MM.1S (cell line): Measurements from ENCODE around the gene LMBR1.
"Not testable (repeated sequence)": the region's sequence is repeated elsewhere in the genome, so short reads cannot be mapped to it uniquely, and the experiment has no call there.

ENCODE experiments used
- DNase-seq: peaks from one replicate; pipeline ENCODE4 v3.0.0-alpha.2; 2015
- H2AFZ ChIP-seq: fragments of 300-600 bp; sonication (generic); 2 replicates; pipeline ENCODE4 v1.6.0; 2016; ENCODE audit warnings: antibody characterized with exemption, low read length
- H3F3A ChIP-seq: fragments of 300-600 bp; sonication (generic); 2 replicates; pipeline ENCODE4 v1.6.1; 2016; ENCODE audit warnings: mild to moderate bottlenecking, antibody characterized with exemption, low read length, moderate library complexity, mixed read lengths; ENCODE audit not compliant: insufficient read depth
- H3K27ac ChIP-seq: fragments of 300-600 bp; sonication (generic); 2 replicates; pipeline ENCODE4 v1.5.1; 2016; ENCODE audit warnings: mild to moderate bottlenecking, low read length
- H3K27me3 ChIP-seq: fragments of 300-600 bp; sonication (generic); replicated peaks from 2 replicates; pipeline ENCODE4 v1.6.0; 2016; ENCODE audit warnings: low read length; ENCODE audit not compliant: insufficient read depth
- H3K36me3 ChIP-seq: fragments of 300-600 bp; sonication (generic); replicated peaks from 2 replicates; pipeline ENCODE4 v1.6.1; 2016; ENCODE audit warnings: mild to moderate bottlenecking, low read length, mixed read lengths; ENCODE audit not compliant: insufficient read depth
- H3K4me1 ChIP-seq: fragments of 300-600 bp; sonication (generic); 2 replicates; pipeline ENCODE4 v1.6.1; 2016; ENCODE audit warnings: low read length, mixed read lengths
- H3K4me2 ChIP-seq: fragments of 300-600 bp; sonication (generic); 2 replicates; pipeline ENCODE4 v1.6.0; 2016; ENCODE audit warnings: low read depth, low read length
- H3K4me3 ChIP-seq: fragments of 300-600 bp; sonication (generic); 2 replicates; pipeline ENCODE4 v1.5.1; 2016; ENCODE audit warnings: low read length, mixed read lengths
- H3K79me2 ChIP-seq: fragments of 300-600 bp; sonication (generic); 2 replicates; pipeline ENCODE4 v1.6.1; 2016; ENCODE audit warnings: mixed run types, low read length, mixed read lengths
- H3K9ac ChIP-seq: fragments of 300-600 bp; sonication (generic); 2 replicates; pipeline ENCODE4 v1.6.1; 2016; ENCODE audit warnings: low read length, mixed read lengths
- H3K9me2 ChIP-seq: fragments of 300-600 bp; sonication (generic); replicated peaks from 2 replicates; pipeline ENCODE4 v1.6.1; 2016; ENCODE audit warnings: mild to moderate bottlenecking, low read length, mixed read lengths; ENCODE audit not compliant: insufficient read depth
- H3K9me3 ChIP-seq: fragments of 300-600 bp; sonication (generic); replicated peaks from 2 replicates; pipeline ENCODE4 v1.6.1; 2016; ENCODE audit warnings: mild to moderate bottlenecking, low read length, mixed read lengths; ENCODE audit not compliant: insufficient read depth
- H4K20me1 ChIP-seq: fragments of 300-600 bp; sonication (generic); 2 replicates; pipeline ENCODE4 v1.6.1; 2016; ENCODE audit warnings: mild to moderate bottlenecking, low read length, moderate library complexity, mixed read lengths; ENCODE audit not compliant: insufficient read depth
- CTCF ChIP-seq: fragments of 300-600 bp; sonication (generic); IDR thresholded peaks from 2 replicates; pipeline ENCODE4 v1.5.1; 2016; ENCODE audit warnings: antibody characterized with exemption, low read length, mixed read lengths
- EZH2 ChIP-seq: fragments of 300-600 bp; sonication (generic); optimal IDR thresholded peaks from 2 replicates; pipeline ENCODE3; 2017; ENCODE audit warnings: low read depth, mild to moderate bottlenecking, antibody characterized with exemption, low read length, mixed read lengths
- EZH2phosphoT487 ChIP-seq: fragments of 300-600 bp; sonication (generic); IDR thresholded peaks from 2 replicates; pipeline ENCODE4 v1.6.1; 2018; ENCODE audit warnings: antibody characterized with exemption, low read length

The LMBR1 gene

DNA sequence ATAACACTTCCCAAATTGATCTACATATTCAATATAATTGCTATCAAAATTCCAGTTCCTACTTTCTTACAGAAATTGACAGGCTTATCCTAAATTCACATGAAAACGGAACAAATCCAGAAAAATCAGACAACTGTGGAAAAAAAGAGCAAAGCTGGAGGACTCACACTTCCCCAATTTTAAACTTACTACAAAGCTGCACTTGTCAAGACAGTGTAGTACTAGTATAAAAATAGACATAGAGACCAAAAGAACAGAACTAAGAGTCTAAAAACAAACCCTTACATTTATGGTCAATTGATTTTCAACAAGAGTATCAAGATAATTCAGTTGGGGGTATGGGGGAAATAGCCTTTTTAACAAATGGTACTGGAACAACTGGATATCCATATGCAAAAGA is 27.5 kb downstream of the LMBR1 start:
- H3K27ac ChIP-seq: no peak overlapping the region
- H3K27me3 ChIP-seq: no peaks in the 10 kb centered on the region
- no peaks in the 10 kb centered on the region for H4K20me1 ChIP-seq
- no peaks in the 10 kb centered on the region for H3F3A ChIP-seq
- no peak overlapping the region for H3K4me2 ChIP-seq
- TF ChIP-seq CTCF (no peak), EZH2phosphoT487 (no peak), EZH2 (no peak)
- no peaks in the 10 kb centered on the region for H3K9me3 ChIP-seq
- no peaks in the 10 kb centered on the region for H3K9me2 ChIP-seq
- no peaks in the 10 kb centered on the region for H3K4me1 ChIP-seq
- peaks cover 84% of the 10 kb centered on the region for H3K79me2 ChIP-seq
- H3K4me3 ChIP-seq: no peak overlapping the region
- no peak overlapping the region for H3K9ac ChIP-seq
- DNase-seq: no peak
- H2AFZ ChIP-seq: no peak overlapping the region
- H3K36me3 ChIP-seq: no peaks in the 10 kb centered on the region

DNA sequence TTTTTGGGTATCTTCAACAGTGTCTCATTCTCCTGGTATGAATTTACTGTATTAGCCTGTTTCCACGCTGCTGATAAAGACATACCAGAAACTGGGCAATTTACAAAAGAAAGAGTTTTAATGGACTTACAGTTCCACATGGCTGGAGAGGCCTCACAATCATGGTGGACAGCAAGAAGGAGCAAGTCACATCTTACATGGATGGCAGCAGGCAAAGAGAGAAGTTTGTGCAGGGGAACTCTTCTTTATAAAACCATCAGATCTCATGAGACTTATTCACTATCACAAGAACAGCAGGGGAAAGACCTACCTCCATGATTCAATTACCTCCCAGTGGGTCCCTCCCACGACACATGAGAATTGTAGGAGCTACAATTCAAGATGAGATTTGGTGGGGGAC is 31.0 kb downstream of the LMBR1 start:
- DNase-seq, H3K27me3 ChIP-seq, H3K9me3 ChIP-seq, H4K20me1 ChIP-seq, H3K36me3 ChIP-seq, H2AFZ ChIP-seq, H3K9ac ChIP-seq, H3K4me2 ChIP-seq, H3F3A ChIP-seq, H3K4me3 ChIP-seq, H3K27ac ChIP-seq, H3K9me2 ChIP-seq, H3K4me1 ChIP-seq: not testable (repeated sequence)
- H3K79me2 ChIP-seq: peaks cover 84% of the 10 kb centered on the region

DNA sequence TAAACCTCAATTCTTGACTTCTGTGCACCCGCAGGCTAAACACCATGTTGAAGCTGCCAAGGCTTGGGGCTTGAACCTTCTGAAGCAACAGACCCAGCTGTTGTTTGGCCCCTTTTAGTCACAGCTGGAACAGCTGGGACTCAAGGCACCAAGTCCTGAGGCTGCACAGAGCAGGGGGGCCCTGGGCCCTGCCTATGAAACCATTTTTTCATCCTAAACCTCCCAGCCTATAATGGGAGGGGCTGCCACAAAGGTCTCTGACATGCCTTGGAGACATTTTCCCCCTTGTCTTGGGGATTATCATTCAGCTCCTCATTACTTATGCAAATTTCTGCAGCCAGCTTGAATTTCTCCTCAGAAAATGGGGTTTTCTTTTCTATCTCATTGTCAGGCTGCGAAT is 31.8 kb downstream of the LMBR1 start:
- no peaks in the 10 kb centered on the region for H4K20me1 ChIP-seq
- no peaks in the 10 kb centered on the region for H3K9me2 ChIP-seq
- no peaks in the 10 kb centered on the region for H3F3A ChIP-seq
- no peaks in the 10 kb centered on the region for H3K27me3 ChIP-seq
- H2AFZ ChIP-seq: no peak overlapping the region
- no peak overlapping the region for H3K9ac ChIP-seq
- no peaks in the 10 kb centered on the region for H3K4me1 ChIP-seq
- H3K36me3 ChIP-seq: no peaks in the 10 kb centered on the region
- DNase-seq: no peak
- no peak overlapping the region for H3K4me2 ChIP-seq
- TF ChIP-seq EZH2phosphoT487 (no peak), CTCF (no peak)
- no peak overlapping the region for H3K4me3 ChIP-seq
- no peaks in the 10 kb centered on the region for H3K9me3 ChIP-seq
- no peak overlapping the region for H3K27ac ChIP-seq
- H3K79me2 ChIP-seq: peaks cover 84% of the 10 kb centered on the region

GRCh38 chr7:156860099-156860498 is 32.9 kb downstream of the LMBR1 start:
- H3K9me3 ChIP-seq, H3K27me3 ChIP-seq, H3K36me3 ChIP-seq, H3K9me2 ChIP-seq, H3F3A ChIP-seq, H3K27ac ChIP-seq, H4K20me1 ChIP-seq, H3K9ac ChIP-seq, H2AFZ ChIP-seq, H3K4me2 ChIP-seq, H3K4me1 ChIP-seq, H3K4me3 ChIP-seq, DNase-seq: not testable (repeated sequence)
- peaks cover 82% of the 10 kb centered on the region for H3K79me2 ChIP-seq
